ENCODE results near the gene NR2F2.

Gene NR2F2
- 0 to 1.8 (median 0) reads per million in 17 experiments for total RNA-seq

GRCh38 chr15:96330450-96331143 is at the start of gene NR2F2:
Gene NR2F2 (plus strand): TSS chr15:96330700. CDS start chr15:96332106, 1,406 bp downstream.
- DNase-seq = peak; percentile 92 to 96 (median 95)

GRCh38 chr15:96285305-96285704 is 45.2 kb upstream of the NR2F2 start:
- DNase-seq = no peak

GRCh38 chr15:96285729-96286254 is 44.7 kb upstream of the NR2F2 start:
- no peak for DNase-seq

GRCh38 chr15:96290679-96291078 is 39.8 kb upstream of the NR2F2 start:
- DNase-seq = no peak

- no peak for DNase-seq
Observed at GRCh38 chr15:96292635-96293034, 37.9 kb upstream of the NR2F2 start.

- no peak for DNase-seq
Observed at GRCh38 chr15:96293441-96293840, 37.1 kb upstream of the NR2F2 start.

GRCh38 chr15:96294766-96295165 is 35.7 kb upstream of the NR2F2 start:
- DNase-seq = no peak

GRCh38 chr15:96296264-96296663 is 34.2 kb upstream of the NR2F2 start:
- DNase-seq = no peak

GRCh38 chr15:96297783-96298182 is 32.7 kb upstream of the NR2F2 start:
- DNase-seq = no peak

- no peak for DNase-seq
Observed at GRCh38 chr15:96298217-96298616, 32.3 kb upstream of the NR2F2 start.

- no peak for DNase-seq
Observed at GRCh38 chr15:96300836-96301235, 29.7 kb upstream of the NR2F2 start.

GRCh38 chr15:96303503-96304056 is 26.9 kb upstream of the NR2F2 start:
- DNase-seq = no peak

GRCh38 chr15:96304839-96305238 is 25.7 kb upstream of the NR2F2 start:
- DNase-seq = no peak

- no peak for DNase-seq
Observed at GRCh38 chr15:96306321-96306720, 24.2 kb upstream of the NR2F2 start.

- no peak for DNase-seq
Observed at GRCh38 chr15:96307856-96308394, 22.6 kb upstream of the NR2F2 start.

- no peak for DNase-seq
Observed at GRCh38 chr15:96309143-96309660, 21.3 kb upstream of the NR2F2 start.

GRCh38 chr15:96311256-96311955 is 19.1 kb upstream of the NR2F2 start:
- DNase-seq = no peak

GRCh38 chr15:96311956-96312294 is 18.6 kb upstream of the NR2F2 start:
- no peak for DNase-seq

- DNase-seq = no peak
Observed at GRCh38 chr15:96312641-96313335, 17.7 kb upstream of the NR2F2 start.

- no peak for DNase-seq
Observed at GRCh38 chr15:96314518-96314917, 16.0 kb upstream of the NR2F2 start.

GRCh38 chr15:96314963-96315362 is 15.5 kb upstream of the NR2F2 start:
- DNase-seq = no peak

- DNase-seq = no peak
Observed at GRCh38 chr15:96316953-96317629, 13.4 kb upstream of the NR2F2 start.
